Central memory CD8-positive, alpha-beta T cell (primary cell): ENCODE results near the gene ARHGEF4.

Experiments used
- ATAC-seq: fragments of 150-1000 bp; cut with Tn5 transposase; replicated peaks from 2 replicates; pipeline ENCODE4 v1.10.0; 2022; ENCODE audit warnings: mild to moderate bottlenecking, moderate FRiP score, moderate number of reproducible peaks; ENCODE audit not compliant: poor library complexity, severe bottlenecking; ENCODE audit errors: extremely low read depth
- DNase-seq, 2 donors: peaks; one replicate each; pipeline ENCODE4 v3.0.0; 2021; ENCODE audit warnings: low spot score in 2 of 2
- H3K27ac Mint-ChIP-seq: one replicate; pipeline ENCODE4 v1.8.0; 2022; ENCODE audit warnings: low read depth, mild to moderate bottlenecking, moderate library complexity, mixed read lengths
- H3K27me3 Mint-ChIP-seq: one replicate; pipeline ENCODE4 v1.8.0; 2022; ENCODE audit warnings: mixed read lengths
- H3K36me3 Mint-ChIP-seq: one replicate; pipeline ENCODE4 v1.8.0; 2022; ENCODE audit warnings: mild to moderate bottlenecking, moderate library complexity, mixed read lengths; ENCODE audit not compliant: insufficient read depth
- H3K4me1 Mint-ChIP-seq: one replicate; pipeline ENCODE4 v1.8.0; 2022; ENCODE audit warnings: mixed read lengths
- H3K4me3 Mint-ChIP-seq: one replicate; pipeline ENCODE4 v1.8.0; 2022; ENCODE audit warnings: mild to moderate bottlenecking, moderate library complexity, mixed read lengths
- H3K9me3 Mint-ChIP-seq: one replicate; pipeline ENCODE4 v1.8.0; 2022; ENCODE audit warnings: mixed read lengths

The ARHGEF4 gene

DNA sequence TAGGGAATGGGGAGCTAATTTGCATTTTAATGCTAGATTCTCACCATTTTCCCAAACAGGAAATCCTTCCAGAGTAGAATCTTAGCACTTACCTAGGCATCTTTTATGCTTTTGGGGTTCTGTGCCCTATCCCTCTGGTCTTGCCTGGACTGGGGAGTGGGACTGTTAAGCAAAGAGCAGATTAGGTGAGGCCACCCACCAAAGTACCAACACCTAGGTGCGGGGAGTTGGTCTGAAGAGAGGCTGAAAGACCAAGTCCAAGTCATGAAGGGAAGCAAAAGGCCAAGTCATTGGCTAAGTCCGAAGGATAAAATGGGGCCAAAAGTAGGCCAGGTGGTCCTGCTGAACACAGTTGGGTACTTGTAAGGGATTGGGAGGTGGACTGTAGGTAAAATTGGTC is 169.8 kb downstream of the ARHGEF4 start:
- H3K27ac Mint-ChIP-seq = no peak overlapping the region
- peaks cover 10% of the 10 kb centered on the region for H3K27me3 Mint-ChIP-seq

DNA sequence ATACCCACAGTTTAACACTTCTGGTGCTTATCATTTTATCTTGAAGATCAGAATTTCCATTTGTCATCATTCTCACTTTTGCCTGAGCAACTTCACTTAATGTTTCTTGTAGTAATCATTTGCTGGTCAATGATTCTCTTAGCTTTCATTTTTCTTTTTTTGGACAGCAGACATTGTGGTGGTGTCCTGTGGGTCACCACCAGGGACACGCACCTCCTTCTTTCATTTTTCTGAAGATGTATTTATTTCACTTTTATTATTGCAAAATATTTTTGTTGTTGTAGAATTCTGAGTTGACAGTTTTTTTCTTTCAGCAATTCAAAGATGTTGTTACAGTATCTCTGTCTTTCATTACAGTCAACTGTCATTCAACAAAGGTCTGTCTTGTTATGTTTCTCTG is 172.3 kb downstream of the ARHGEF4 start:
- Mint-ChIP-seq H3K36me3 (peaks cover 3% of the 10 kb centered on the region), H3K27ac (peak overlapping the region; percentile 77), H3K9me3 (no peaks in the 10 kb centered on the region), H3K4me1 (peaks cover 35% of the 10 kb centered on the region), H3K27me3 (peaks cover 9% of the 10 kb centered on the region), H3K4me3 (peak overlapping the region; percentile 56)
- DNase-seq = no peak
- ATAC-seq = no peak

More for the DNA sequence above, 169.8 kb downstream of the ARHGEF4 start:
- ATAC-seq = no peak
- peaks cover 3% of the 10 kb centered on the region for H3K36me3 Mint-ChIP-seq
- no peak overlapping the region for H3K4me3 Mint-ChIP-seq
- peaks cover 29% of the 10 kb centered on the region for H3K4me1 Mint-ChIP-seq
- no peaks in the 10 kb centered on the region for H3K9me3 Mint-ChIP-seq
- no peak for DNase-seq

DNA sequence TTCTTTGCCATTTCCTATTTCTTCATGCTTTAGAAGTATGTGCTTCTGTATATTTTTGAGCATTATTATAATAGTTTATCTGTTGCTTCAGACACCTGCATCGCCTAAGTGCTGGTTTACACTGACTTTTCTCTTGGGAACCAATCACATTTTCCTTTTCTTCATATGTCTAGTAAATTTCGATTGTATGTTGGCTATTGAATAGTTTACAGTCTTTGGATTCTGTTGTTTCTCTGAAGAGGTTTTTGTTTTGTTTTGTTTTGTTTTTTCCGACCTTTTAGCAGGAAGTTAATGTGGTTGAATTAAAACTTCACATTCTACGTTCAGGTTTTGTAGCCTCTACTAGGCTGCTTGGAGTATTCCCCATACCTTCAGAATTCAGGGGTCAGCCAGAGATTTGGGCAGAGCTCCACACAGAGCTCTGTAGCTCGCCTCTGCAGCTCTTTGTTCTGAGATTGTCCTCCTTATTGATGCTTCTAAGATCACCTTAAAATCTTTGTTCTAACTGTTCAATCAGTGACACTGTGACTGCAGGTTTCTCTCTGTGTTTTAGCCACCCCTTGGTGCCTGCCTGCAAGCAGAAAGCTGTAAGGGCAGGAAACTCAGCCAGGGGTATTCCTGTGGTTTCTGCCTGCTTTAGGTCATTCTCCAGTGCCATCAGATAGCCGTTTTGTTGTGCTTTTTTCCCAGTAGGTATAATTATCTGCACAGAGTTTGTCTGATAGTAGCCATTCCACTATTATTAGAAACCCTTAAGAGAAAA is 173.2 kb downstream of the ARHGEF4 start:
- peaks cover 38% of the 10 kb centered on the region for H3K4me1 Mint-ChIP-seq
- peaks cover 9% of the 10 kb centered on the region for H3K27me3 Mint-ChIP-seq
- H3K9me3 Mint-ChIP-seq = no peaks in the 10 kb centered on the region
- ATAC-seq = peak; percentile 40
- H3K4me3 Mint-ChIP-seq = peak overlapping the region; percentile 56
- peak overlapping the region; percentile 77 for H3K27ac Mint-ChIP-seq
- peaks cover 3% of the 10 kb centered on the region for H3K36me3 Mint-ChIP-seq
- DNase-seq = no peak

DNA sequence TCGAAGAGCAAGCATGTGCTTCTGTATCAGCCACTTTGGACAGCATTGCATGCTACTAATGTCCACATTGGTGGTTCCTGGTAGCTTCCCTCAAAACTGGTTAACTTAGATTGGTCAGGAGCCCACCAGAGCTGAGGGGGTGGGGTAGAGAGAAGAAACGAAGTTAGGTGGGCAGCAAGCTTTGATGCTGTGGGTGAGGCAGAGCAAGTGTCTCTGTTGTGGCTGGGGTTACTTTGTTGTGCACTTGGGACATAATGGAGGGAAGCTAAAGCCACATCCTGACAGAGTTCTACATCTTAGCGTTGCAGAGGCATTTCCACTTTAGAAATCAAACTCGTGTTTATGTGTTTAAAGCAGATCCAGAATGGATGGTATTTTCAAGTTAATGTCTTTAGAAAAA is 173.9 kb downstream of the ARHGEF4 start:
- H3K4me3 Mint-ChIP-seq = peak overlapping the region; percentile 56
- peak; percentile 86 for ATAC-seq
- H3K36me3 Mint-ChIP-seq = peaks cover 3% of the 10 kb centered on the region
- no peak for DNase-seq
- H3K9me3 Mint-ChIP-seq = no peaks in the 10 kb centered on the region
- peaks cover 38% of the 10 kb centered on the region for H3K4me1 Mint-ChIP-seq
- peak overlapping the region; percentile 77 for H3K27ac Mint-ChIP-seq
- H3K27me3 Mint-ChIP-seq = peaks cover 9% of the 10 kb centered on the region

DNA sequence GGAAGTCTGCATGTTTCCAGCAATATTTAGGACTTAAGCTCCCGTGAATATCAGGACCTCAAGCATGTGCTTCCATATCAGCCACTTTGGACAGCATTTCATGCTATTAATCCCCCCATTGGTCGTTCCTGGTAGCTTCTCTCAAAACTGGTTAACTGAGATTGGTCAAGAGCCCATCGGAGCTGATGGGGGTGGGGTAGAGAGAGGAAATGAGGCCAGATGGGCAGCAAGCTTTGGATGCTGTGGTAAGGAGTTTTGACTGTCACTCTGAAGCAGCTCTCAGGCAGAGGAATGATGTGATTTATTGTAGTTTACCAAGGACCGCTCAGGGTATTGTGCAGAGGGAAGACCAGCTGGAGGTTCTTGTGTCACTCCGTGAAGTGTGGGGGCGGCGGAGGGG is 174.8 kb downstream of the ARHGEF4 start:
- peaks cover 38% of the 10 kb centered on the region for H3K4me1 Mint-ChIP-seq
- H3K27ac Mint-ChIP-seq = no peak overlapping the region
- DNase-seq (no peak), ATAC-seq (no peak)
- H3K27me3 Mint-ChIP-seq = peaks cover 9% of the 10 kb centered on the region
- no peak overlapping the region for H3K4me3 Mint-ChIP-seq
- no peaks in the 10 kb centered on the region for H3K9me3 Mint-ChIP-seq
- H3K36me3 Mint-ChIP-seq = peaks cover 3% of the 10 kb centered on the region

DNA sequence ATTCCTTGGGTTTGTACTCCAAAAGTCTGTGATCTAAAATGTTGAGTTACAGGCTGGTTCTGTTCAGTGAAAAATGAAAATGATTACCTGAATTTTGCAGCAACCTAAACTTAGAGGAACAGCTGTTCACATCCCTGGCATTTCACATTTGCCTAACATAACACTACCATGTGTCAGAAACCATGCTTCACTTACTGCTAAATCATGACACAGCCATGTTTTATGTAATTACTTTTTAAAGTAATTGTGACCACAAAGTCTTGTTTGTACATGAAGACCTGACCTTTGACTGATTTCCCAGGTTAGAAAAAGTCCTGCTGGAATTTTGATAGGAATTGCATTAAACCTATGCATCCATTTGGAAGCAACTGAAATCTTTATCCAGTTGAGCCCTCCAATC is 177.4 kb downstream of the ARHGEF4 start:
- ATAC-seq (no peak), DNase-seq (no peak)
- no peak overlapping the region for H3K27ac Mint-ChIP-seq

DNA sequence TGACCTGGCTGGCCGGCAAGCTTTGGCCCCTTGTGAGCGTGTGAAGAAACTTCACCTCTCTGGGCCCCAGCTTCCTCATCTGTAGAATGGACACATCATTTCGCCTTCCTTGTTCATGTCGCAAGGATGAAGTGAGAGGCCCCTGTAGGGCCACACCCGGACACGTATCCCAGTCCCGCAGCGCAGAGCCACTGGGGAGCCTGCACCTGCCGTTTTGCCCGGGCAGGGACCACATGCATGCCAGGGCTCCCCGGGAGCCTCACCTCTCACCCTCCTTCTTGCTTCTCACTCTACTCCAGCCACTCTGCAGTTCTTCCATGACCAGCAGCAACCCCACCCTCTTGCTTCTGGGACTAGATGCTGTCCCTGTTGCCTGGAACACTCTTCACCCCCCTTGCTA is 179.1 kb downstream of the ARHGEF4 start:
- peaks cover 9% of the 10 kb centered on the region for H3K27me3 Mint-ChIP-seq
- DNase-seq (no peak), ATAC-seq (no peak)
- H3K4me3 Mint-ChIP-seq = no peak overlapping the region
- peaks cover 17% of the 10 kb centered on the region for H3K4me1 Mint-ChIP-seq
- H3K27ac Mint-ChIP-seq = no peak overlapping the region
- H3K9me3 Mint-ChIP-seq = no peaks in the 10 kb centered on the region
- no peaks in the 10 kb centered on the region for H3K36me3 Mint-ChIP-seq

More for the DNA sequence above, 177.4 kb downstream of the ARHGEF4 start:
- H3K4me1 Mint-ChIP-seq = peaks cover 33% of the 10 kb centered on the region
- H3K4me3 Mint-ChIP-seq = no peak overlapping the region
- H3K36me3 Mint-ChIP-seq = peaks cover 3% of the 10 kb centered on the region
- H3K9me3 Mint-ChIP-seq = no peaks in the 10 kb centered on the region
- peaks cover 9% of the 10 kb centered on the region for H3K27me3 Mint-ChIP-seq

DNA sequence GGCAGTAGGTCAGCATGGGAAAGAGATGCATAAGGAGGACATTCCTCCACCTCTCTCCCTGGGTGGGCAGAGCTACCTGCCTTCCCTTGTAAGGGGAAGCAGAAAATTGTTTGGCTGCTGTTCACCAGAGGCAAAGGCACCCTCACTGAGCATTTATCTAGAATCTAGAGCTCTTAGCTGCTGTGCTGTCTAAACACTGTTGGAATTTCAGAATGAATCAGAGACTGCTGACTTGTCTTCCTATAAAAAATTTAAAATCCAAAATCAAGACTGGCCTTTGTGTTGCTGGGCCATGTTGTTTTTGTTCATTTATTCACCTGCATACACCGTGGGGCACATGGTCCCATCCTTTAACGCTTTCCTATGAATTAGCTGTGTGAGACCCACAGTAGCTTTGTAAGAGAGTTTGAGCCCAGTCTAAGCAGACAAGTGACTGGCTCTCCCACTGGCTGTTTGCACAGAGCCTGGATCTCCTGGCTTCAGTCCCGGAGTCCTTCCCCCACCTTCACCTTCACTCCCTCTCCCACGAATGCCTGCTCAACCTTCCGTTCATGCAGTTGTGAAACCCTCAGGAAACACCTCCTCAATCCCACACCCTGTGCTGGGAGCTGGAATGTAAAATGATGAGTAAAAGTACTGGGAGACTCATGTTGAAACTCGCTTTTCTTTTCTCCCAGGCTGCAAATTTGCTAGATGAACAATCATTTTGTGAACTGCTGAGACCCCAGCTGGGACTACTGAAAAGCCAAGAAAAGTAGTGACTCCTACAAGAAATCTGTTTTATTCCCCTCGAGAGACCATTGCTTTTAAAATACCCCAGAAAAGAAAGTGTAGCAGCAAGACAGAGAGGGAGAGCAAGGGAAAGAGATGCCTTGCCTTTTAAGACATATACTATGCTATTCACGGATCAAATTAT is 180.4 kb downstream of the ARHGEF4 start:
- ATAC-seq (no peak), DNase-seq (no peak)
- H3K27me3 Mint-ChIP-seq = peaks cover 9% of the 10 kb centered on the region
- peaks cover 4% of the 10 kb centered on the region for H3K4me1 Mint-ChIP-seq
- H3K36me3 Mint-ChIP-seq = no peaks in the 10 kb centered on the region
- H3K9me3 Mint-ChIP-seq = no peaks in the 10 kb centered on the region
- no peak overlapping the region for H3K4me3 Mint-ChIP-seq
- no peak overlapping the region for H3K27ac Mint-ChIP-seq

DNA sequence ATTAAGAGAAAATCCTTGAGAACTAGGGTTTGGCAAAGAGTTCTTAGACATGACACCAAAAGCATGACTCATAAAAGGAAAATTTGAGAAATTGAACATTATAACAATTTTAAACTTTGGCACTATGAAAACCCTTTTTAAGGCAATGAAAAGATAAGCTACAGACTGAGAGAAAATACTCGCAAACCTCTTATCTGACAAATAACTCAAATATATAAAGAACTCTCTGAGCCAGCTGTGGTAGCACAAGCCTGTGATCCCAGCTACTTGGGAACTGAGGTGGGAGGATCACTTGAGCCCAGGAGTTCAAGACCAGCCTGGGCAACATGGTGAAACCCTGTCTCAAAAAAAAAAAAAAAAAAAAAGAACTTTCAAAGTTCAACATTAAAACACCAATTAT is 186.0 kb downstream of the ARHGEF4 start:
- Mint-ChIP-seq H3K27me3 (peaks cover 63% of the 10 kb centered on the region), H3K27ac (no peak overlapping the region), H3K9me3 (peaks cover 8% of the 10 kb centered on the region), H3K4me3 (no peak overlapping the region), H3K4me1 (no peaks in the 10 kb centered on the region), H3K36me3 (no peaks in the 10 kb centered on the region)
- DNase-seq (no peak), ATAC-seq (no peak)

DNA sequence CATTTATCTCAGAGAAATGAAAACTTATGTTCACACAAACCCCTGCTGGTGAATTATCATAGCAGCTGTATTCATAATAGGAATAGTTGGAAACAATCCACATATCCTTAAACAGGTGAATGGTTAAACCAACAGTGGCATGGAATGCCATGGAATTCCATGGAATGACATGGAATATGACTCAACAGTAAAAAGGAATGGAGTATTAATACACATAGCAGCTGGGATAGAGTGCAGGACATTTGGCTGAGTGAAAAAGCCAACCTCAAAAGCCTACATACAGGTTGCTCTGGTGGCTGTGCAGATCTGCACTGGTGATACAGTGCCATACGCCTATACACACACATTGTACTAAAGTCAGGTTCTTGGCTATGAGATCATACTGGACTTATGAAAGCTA is 187.0 kb downstream of the ARHGEF4 start:
- ATAC-seq (no peak), DNase-seq (no peak)
- peaks cover 70% of the 10 kb centered on the region for H3K27me3 Mint-ChIP-seq
- peaks cover 8% of the 10 kb centered on the region for H3K9me3 Mint-ChIP-seq
- H3K36me3 Mint-ChIP-seq = no peaks in the 10 kb centered on the region
- no peak overlapping the region for H3K27ac Mint-ChIP-seq
- H3K4me1 Mint-ChIP-seq = no peaks in the 10 kb centered on the region
- no peak overlapping the region for H3K4me3 Mint-ChIP-seq

DNA sequence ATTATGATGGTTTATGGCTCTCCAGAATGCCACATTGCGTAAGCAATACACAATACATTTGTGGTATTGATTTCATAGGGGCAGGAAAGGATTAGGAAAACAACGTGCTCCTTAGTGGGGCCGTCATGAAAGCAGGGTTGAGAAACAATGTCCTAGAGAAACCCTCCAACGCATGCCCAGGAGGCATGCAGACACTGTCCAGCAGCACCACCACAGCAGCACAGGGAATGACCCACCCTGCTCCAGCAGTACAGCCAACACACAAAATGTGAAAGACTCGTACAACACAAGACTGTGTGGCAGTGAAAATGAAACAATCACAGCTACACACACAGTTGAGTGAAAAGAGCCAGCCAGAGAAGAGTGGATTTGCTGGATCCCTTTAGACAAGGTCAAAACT is 190.2 kb downstream of the ARHGEF4 start:
- Mint-ChIP-seq H3K9me3 (peaks cover 8% of the 10 kb centered on the region), H3K27ac (no peak overlapping the region), H3K36me3 (no peaks in the 10 kb centered on the region), H3K4me1 (no peaks in the 10 kb centered on the region), H3K4me3 (no peak overlapping the region), H3K27me3 (peaks cover 66% of the 10 kb centered on the region)
- ATAC-seq (no peak), DNase-seq (no peak)

DNA sequence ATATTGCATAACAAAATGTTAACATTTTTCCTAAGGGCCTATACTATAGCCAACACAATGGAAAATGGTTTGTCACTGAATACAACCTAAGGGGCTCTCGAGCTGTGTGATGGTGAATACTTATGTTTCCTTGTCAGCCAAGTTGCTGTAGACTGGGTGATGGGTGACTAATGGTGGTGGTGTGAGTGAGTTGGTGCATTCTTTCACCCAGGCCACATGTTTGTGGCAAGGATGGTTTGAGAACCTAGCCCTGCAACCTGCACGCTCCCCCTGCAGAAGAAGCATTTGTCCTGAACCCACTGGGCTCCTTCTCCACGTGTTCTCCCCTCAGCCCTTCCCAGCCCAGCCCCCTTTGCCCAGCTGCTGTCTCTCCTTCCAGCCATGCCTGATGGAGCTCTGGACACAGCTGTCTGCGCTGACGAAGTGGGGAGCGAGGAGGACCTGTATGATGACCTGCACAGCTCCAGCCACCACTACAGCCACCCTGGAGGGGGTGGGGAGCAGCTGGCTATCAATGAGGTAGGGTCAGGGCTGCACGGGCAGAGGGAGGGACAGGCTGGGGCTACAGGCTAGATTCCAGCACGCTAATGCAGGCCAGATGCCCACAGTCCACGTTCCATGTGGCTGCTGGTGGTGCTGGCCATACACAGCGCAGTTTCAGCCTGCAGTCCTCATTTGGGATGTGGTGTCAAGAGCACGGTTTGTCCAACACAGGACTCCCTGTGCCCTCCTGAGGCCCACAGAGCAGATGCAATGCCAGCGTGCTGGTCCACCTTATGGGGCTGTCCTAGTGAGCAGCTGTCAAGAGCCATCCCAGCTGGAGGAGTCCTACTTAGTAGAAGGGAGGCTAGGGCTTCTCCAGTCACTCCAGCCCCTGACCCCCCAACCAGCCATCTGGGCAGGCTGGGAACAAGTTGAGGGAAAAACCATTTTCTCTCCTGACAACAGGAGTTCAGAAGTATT is 191.1 kb downstream of the ARHGEF4 start:
- peaks cover 8% of the 10 kb centered on the region for H3K9me3 Mint-ChIP-seq
- no peak overlapping the region for H3K27ac Mint-ChIP-seq
- H3K4me1 Mint-ChIP-seq = no peaks in the 10 kb centered on the region
- no peak for ATAC-seq
- no peak overlapping the region for H3K4me3 Mint-ChIP-seq
- H3K36me3 Mint-ChIP-seq = no peaks in the 10 kb centered on the region
- peaks cover 67% of the 10 kb centered on the region for H3K27me3 Mint-ChIP-seq
- DNase-seq = peak in 1 of 2 donors; percentile 8
